Hematopoietic multipotent progenitor cell treated with erythropoietin and hydrocortisone succinate and interleukin-3 and kit ligand, for 17 days (in vitro differentiated cells): ENCODE data around the gene FCMR.
A peak's percentile ranks its signal among the peaks of the same experiment; 100 is the strongest.
"Not testable (repeated sequence)": the region's sequence is repeated elsewhere in the genome, so short reads cannot be mapped to it uniquely, and the experiment has no call there.

Source experiments
- DNase-seq: peaks from one replicate; pipeline ENCODE4 v3.0.0-alpha.2; 2015; ENCODE audit warnings: low spot score

FCMR gene

DNA sequence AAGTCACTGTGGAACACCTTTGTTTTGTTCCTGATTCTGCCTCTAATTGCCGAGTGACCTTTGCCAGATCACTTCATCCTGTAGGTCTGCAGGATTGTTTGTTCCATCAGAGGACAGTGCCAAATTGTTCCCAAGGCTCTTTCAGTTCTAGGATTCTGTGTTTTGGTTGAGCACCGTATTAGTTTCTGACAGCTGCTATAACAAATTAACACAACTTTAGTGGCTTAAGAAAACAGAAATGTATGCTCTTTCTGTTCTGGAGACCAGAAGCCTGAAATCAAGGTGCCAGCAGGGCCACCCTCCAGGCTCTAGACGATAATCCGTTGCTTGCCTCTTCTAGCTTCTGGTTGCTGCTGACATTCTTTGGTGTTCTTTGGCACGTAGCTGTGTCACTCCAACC lies 27.9 kb upstream of the FCMR start:
- no peak for DNase-seq

DNA sequence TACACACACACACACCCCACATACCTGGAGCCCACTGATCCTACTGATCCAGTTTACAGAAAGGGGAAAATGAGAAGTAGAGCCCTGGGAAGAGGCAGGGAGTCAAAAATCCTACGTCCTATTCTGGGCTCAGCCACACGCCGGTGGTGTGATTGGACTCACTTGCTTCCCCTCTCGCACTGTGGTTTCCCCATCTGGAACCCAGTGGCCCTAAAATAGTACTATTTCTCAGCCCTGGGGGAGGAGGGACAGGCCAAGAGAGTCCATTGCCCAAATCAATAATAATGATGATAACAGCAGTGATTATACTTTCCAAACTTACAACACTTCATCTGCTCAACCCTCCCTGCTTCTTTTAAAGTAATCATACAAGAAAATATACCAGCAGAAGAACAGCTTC lies 27.5 kb upstream of the FCMR start:
- no peak for DNase-seq

DNA sequence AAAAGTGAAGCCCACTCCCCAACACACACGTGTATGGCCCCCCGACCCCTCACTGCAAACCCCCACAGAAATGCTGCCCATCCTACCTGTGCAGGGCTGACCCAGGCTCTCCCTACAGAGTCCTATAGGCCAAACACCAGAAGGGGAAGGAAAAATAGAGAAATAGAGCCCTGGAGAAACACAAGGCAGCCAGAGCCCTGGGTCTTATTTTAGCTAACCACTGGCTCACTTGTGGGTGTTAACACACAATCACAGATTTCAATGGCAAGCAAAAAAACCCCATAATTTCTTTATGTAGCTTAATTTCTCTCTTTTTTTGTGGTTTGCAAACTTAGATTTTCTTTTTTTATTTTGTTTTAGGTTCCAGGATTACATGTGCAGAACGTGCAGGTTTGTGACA lies 25.5 kb upstream of the FCMR start:
- no peak for DNase-seq

DNA sequence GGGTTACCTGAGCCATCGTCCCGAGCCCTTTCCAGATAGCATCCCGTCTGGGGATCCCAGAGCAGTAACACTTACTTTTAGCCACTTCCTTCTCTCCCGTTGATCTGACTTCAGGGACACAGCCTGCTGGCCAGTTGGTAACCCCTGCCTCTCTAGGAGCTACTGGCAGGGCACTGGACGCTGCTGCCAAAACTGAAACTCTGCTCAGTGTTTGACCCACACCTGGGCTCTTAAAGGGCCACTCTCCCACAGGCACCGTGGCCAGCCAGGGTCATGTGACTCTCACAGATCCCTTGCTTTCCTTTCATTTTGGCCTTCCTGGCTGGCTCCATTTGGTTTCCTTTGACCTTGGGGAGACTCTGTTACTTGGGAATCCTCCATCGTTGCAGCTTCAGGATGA lies 24.5 kb upstream of the FCMR start, which contains the start of gene PIGR:
Gene PIGR, minus strand, starts transcription at position 206 of the 400 bp plus-strand sequence. CDS start 5,935 bp downstream, outside the sequence.
- DNase-seq: no peak

DNA sequence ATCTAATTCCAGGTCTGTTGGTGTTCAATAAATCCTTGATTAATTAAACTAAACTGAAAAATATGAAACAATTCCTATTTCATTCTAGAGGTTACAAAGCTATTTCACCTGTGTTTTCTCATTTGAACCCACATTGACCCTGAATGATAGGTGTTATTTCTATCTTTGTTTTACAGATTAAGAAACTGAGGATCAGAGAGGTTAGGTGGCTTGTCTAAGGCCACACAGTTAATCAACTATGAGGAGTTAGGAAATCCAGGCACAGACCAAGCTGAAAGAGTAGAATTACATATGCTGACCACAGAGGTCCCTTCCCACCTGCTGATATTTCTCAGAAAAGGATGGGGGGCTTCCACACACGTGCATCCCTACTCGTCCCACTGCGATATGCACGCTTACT lies 24.0 kb upstream of the FCMR start:
- DNase-seq: no peak

DNA sequence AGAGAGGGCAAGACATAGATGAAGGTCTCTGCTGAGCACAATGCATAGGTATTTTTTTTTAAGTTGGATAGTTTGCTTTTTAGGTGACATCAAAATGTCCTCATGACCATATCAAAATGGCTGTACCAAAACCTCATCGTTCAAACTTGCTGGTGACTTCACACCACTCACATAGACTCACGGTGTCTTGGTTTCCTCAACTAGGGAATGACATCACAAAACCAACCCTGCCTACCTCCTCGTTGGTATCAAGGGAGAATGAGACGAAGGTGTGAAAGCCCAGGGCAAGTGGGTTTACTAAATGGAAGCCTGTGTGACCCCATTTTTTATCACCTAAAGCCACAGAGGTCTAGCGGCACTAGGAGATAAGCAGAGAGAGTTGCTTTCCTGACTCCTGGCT lies 23.0 kb upstream of the FCMR start:
- DNase-seq: no peak

DNA sequence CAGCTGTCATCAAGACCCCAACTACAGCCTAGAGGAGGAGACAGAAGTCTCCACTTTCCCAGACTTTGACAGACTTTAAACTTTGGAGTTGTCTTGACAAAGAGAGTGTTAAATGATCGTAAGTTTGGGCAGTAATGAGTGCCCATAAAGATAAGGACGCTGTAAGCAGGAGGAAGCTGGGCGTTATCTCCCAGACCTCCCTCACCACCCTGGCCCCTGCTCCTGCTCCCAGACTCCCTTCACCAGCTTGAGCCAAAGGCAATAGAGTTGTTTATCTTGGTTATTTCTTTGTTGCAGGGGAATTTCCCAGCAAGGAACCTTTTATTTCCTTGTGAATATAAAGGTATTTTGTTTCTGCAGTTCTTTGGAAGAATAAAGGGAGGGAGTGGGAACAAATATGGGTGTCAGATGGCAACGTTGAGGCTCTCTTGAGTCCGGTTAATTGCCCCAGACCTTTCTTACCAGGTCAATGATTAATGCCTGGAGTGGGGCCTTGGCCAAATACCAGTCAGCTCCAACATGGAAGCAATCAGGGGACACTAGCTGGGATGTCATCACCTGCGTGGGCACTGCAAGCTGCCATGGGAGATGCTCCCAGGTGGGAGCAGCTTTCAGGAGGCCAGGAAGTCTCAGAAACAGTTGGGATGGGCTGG lies 20.2 kb upstream of the FCMR start:
- peak; percentile 34 for DNase-seq

DNA sequence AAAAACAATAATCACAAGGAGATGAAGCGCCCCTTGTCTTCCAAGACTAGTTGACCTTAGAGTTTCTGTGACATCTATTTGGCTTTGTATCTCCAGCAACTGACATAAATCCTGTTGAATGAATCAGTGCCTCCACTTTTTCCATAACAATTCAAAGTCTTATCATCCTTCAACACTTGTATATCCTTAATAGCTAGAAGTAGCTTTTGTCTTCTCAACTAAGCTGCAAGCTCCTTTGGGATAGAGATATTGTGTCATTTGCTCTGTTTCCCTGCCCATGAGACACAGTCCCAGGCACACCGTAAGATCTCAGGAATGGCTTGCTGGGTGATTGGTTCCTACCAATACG lies 18.8 kb upstream of the FCMR start:
- no peak for DNase-seq

DNA sequence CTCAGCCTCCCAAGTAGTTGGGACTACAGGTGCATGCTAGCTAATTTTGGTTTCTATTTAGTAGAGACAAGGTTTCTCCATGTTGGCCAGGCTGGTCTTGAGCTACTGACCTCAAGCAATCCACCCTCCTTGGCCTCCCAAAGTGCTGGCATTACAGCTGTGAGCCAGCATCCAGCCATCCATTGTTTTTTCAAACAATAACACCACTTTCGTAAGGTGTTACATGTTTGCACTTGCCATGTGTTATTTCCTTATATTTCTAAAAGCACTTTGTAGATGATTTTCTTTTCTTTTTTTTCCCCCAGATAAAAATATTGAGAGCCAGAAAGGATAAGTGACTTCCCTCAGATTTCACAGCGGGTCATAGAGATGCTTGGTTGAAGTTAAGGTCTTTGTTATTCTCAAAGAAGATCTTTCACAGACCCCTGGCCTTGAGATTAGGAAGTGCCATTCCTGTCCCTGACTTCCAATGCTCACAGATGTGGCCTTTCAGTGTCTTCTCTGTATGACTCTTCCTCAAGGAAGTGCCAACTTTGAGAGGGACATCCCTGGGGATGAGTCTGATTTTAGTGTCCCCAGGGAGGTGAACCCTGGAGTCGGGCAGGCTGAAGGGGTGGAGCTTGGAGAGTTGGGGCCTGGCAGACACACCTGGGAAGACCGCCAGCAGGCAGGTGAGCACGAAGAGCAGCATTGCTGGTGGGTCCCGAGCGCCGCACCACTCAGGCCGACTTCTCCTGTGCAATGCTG lies 18.3 kb upstream of the FCMR start:
- DNase-seq: no peak

DNA sequence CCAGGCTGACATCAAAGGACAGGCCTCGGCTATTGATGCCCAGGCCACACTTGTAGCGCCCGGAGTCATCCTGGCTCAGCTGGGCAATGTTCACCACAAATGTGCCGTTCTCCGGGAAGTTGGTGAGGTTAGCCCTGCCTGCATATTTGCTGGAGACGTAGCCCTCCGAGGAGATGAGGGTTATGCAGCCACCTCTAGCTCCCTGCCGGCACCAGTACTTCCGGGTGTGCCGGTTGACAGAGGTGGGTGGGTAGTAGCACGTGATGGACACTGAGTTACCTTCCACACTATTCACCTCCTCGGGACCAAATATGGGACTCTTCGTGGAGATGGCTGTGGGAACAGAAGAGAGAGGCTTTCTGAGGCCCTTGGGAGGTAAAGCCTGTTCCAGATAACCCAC lies 17.4 kb upstream of the FCMR start:
- no peak for DNase-seq

DNA sequence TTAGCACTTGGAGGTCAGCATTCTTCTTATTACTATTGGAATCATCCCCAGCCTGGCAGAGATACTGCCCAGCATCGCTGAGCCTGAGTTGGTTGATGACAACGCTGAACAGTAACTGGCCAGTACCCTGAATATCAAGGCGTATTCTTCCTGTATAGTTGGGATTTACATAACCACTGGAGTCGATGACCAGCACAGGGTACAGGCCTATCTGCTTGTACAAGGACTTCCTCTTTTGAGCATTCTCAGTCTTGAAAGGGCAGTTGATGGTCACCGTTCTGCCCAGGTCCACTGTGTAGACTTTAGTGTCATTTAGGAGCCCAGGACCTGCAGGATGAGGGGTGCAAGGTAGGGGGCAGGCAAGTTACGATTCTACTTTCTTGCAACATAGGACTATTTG lies 15.7 kb upstream of the FCMR start:
- no peak for DNase-seq

DNA sequence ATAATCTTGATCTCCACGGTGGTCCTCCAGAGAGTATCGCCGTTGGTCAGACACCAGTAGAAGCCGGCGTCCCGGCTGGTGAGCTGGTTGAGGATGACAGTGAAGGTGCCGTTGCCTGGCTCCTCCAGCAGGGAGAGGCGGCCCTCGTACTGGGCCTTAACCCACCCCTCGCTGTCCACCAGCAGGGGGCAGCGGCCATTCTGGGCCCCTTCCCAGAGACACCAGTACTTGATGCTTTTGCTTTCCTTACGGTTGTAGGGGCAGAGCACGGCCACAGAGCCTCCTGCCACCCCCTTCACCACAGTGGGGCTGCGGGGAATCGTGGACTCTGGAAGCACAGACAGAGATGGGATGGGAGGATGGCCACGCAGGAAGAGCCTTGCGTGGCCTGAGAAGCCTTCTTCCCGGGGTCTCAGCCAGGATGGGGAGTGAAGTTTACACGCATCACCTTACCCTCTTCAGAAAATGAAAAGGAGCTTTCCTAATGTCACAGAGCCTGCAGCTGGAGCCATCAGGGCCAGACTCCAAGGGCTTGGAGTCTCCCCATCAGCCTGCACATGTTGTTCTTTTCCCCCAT lies 13.8 kb upstream of the FCMR start:
- DNase-seq: peak; percentile 59

DNA sequence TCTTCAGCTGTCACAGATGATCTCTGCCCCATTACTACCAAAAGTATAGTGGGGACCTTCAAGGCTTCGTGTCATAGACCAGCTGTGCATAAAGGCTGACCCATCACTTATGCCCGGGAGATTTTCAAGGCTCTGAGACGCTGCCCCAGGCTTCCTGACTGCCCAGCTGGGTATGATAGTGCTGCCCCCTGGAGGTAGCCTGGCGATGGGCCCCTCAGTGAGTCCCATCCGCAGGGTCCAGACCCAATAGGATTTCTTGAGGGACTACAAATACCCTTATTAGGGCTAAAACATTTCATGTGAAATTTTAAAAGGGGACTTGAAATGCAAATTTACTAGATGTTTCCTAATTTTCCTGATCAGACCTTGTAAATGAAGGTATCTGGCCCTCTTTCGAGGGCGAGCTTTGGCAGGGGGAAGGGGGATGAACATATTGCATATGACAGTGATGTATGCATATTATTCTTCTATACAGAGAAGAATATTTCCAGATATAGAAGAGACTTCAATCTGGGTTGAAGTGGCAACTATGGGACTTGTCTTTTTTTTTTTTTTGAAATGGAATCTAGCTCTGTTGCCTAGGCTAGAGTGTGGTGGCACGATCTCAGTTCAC lies 11.7 kb upstream of the FCMR start:
- DNase-seq: peak; percentile 33

DNA sequence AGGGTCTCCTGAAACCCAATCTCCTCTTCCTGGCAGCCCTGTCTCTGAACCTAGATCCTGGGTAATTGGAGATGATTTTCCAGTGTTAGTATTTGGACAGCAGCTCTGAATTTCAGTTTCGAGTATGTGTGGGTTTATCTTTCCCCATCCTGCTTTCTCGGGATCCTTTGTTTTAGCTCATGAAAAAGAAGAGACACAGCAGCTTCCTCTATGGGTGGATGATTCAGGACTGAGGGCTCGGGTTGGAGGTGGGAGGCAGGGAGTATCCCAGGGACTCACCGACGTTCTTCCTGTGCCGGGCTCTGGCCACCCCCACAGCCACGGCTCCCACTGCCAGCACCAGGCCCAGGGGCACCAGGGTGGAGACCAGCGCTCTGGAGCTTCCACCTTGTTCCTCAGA lies 10.4 kb upstream of the FCMR start:
- no peak for DNase-seq

DNA sequence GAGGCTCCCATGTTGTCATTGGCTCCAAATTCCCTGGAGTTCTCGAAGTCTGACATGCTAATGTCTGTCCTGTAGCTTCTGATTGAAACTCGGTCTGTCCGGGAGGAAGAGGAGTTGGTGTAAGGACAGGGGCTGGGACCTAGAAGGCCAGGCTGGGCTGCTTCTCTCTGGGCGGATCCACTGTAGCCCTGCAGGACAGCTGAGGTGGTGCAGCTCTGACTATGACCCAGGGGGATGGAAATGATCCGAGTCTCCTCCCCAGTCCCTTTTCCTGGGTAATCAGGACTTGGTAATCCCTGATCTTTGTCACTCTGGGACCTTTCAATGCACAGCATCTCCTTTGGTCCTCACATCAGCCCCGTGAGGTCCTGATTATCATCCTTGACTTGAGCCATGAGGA lies 10.0 kb upstream of the FCMR start:
- no peak for DNase-seq

DNA sequence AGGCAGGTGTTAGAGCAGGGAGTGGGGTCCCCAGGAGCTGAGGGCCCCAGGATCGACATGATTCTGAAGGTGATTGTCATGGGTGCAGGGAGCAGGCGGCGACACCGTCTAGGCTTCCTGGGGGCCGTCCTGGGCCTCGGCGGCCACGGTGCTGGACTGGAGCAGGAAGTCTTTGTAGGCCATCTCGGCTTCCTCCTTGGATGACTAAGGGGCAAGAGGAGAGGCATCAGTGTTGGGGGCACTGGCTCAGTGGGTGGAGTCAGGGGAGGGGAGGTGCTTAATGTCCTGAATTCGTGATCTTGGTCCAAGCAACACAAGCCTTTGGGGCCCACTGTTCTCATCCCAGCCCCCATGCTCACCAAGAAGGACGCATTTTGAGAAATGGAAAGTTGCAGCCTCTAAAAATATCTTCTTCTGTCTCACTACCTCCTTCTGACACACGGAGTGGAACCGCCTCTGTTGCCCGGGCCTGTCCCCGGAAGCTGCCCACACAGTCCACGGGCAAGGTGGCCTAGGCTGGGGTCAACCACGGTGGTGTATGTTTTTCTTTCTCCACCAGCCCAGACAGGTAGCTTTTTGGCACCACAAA lies 8.6 kb upstream of the FCMR start:
- no peak for DNase-seq

DNA sequence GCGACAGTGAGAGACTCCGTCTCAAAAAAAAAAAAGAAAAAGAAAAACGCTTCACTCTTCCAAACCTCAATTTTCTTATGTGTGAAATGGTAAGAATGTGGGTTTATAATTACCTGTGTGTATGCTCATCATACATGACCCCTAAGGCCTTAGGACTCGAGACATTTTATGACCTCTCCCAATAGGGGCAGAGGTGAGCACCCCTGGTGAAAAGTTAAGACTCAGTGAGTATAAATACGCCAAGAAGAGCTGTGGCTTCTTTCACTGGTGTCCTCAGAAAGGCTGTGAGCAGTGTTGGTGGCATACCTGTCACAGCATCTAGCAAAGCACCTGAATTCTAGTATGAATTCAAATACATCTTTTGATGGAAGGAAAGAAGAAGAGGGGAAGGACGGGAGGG lies 7.8 kb upstream of the FCMR start:
- DNase-seq: no peak

DNA sequence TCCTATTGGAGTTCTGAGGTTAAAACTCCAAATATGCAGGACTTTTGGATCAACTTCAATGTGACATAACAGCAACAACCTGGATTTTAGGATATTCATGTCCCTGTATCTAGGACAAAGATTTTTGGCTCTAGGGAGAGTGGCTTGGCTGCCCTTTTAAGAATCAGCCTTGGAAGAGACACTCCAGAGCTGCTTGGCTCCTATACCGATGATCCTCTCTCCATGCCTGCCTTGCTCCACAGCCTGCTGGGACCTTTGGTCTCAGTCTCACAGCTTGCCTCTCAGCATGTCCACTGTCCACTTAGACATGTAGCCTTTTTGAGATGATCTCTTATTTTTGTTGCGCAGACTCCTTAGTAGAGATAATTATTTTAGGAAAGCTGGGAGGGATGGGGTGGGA lies 4.5 kb upstream of the FCMR start:
- DNase-seq: no peak

DNA sequence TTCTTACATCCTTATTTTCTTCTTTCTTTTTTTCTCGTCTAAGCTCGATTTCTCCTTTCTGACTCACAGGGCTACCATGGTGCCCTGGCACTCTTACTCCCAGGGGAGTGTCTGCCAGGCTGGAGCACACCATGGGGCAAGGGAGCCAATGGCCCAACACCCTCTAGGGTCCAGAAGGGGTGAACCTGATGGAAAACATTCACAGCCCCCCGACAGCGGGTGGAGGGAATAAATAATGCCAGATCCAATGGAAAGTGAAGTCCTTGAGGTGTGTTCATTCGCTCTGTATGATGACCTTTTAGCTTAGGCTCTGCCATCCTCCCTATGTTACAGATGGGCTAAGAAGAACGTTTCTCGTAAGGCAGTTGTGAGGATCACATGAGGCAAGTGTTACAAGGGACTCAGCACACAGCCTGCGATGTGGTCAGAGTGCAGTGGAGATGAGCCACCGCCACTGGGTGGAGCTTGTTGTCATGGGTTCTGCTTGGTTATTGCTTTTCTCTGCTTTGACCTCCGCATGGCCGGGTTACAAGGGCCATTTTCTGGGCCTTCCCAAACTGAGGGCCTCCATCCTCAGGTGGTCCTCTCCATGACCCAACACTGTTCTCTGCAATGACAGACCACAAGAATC lies 3.5 kb upstream of the FCMR start:
- DNase-seq: peak; percentile 14

DNA sequence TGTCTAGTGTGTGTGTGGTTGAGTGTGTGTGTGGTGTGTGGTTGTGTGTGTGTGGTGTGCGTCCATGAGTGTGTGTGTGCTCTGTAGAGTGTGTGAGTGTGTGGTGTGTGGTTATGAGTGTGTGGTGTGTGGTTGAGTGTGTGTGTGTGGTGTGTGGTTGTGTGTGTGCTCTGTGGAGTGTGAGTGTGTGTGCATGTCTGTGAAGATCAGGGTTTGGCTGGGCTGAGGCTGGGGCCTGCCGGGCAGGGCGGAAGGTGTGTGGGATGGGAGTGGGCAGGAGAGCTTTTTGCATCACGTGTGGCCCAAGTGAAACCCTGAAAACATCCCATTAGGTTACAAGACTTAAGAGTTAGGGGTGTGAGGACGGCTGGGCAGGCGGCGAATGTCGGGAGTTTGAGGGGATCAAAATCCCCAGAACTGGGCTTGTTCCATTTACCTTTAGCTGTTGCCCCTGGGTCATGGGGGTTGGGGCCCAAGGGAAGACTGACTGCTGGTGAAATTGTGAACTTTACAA lies 2.9 kb upstream of the FCMR start:
- DNase-seq: no peak

DNA sequence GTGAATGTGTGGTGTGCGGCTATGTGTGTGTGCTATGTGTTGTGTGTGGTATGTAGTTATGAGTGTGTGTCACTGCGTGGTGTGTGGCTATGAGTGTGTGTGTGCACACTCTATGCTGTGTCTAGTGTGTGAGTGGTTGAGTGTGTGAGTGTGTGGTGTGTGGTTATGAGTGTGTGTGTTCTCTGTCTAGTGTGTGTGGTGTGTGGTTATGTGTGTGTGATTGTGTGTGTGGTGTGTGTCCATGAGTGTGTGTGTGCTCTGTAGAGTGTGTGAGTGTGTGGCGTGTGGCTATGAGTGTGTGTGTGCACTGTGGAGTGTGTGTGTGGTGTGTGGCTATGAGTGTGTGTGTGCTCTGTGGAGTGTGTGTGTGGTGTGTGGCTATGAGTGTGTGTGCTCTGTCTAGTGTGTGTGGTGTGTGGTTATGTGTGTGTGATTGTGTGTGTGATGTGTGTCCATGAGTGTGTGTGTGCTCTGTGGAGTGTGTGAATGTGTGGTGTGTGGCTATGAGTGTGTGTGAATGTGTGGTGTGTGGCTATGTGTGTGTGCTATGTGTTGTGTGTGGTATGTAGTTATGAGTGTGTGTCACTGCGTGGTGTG lies 2.3 kb upstream of the FCMR start:
- DNase-seq: not testable (repeated sequence)
